ENCODE data around the gene SDC3. TPM values are rescaled to one million over a fixed set of nuclear protein-coding genes. Genes with fewer than 3 reads are reported as not detected.
A peak's percentile ranks its signal among the peaks of the same experiment; 100 is the strongest.

The SDC3 gene
- total and polyA plus RNA-seq, 2 donors (not counting 1 experiment from before 2014, with no cell fraction given), result 13.7 to 32.9 TPM

GRCh38 chr1:30842697-30843354 lies 65.7 kb downstream of the SDC3 start:
- Histone ChIP-seq H4K20me1 (ENCODE audit: control insufficient read depth, extremely low read depth, insufficient read depth, low read length) (no peaks in the 10 kb centered on the region), H3K27me3 (ENCODE audit: control insufficient read depth, insufficient read depth, low read length) (peaks cover 14% of the 10 kb centered on the region), H3K4me2 (ENCODE audit: extremely low read depth, insufficient read depth, low read length) (no peak overlapping the region), H3K79me2 (ENCODE audit: control insufficient read depth, insufficient read depth, low read length) (no peaks in the 10 kb centered on the region), H3K9ac (ENCODE audit: insufficient read depth, low read length) (no peak overlapping the region), H3K4me3 (replicated peaks in 1 of 4; ENCODE audit: control extremely low read depth in 1 of 4, insufficient read depth in 1 of 4, low read depth in 3 of 4, low read length in 4 of 4) (no peak overlapping the region), H3K9me3 (ENCODE audit: control insufficient read depth, insufficient read depth, low read depth, low read length) (no peaks in the 10 kb centered on the region), H2AFZ (ENCODE audit: low read length) (no peak overlapping the region), H3K4me1 (ENCODE audit: control insufficient read depth, extremely low read depth, insufficient read depth, low read length) (no peaks in the 10 kb centered on the region), H3K36me3 (ENCODE audit: control insufficient read depth, insufficient read depth, low read length) (no peaks in the 10 kb centered on the region), H3K27ac (ENCODE audit: insufficient read depth, low read length) (no peak overlapping the region)
- no peak for TF ChIP-seq CTCF (conservative IDR thresholded peaks at IDR 0.05 in 1 of 2, IDR thresholded peaks at IDR 0.05 in 1 of 2; ENCODE audit: low read depth in 1 of 2, low read length in 2 of 2)
- no peak for TF ChIP-seq EZH2 (IDR thresholded peaks at IDR 0.05; ENCODE audit: low read length, missing control alignments)
- peak; percentile 72 to 85 for DNase-seq (ENCODE audit: low read depth in 2 of 2)

- Histone ChIP-seq H3K9ac (ENCODE audit: insufficient read depth, low read length) (no peak overlapping the region), H3K4me1 (ENCODE audit: control insufficient read depth, extremely low read depth, insufficient read depth, low read length) (no peaks in the 10 kb centered on the region), H3K4me2 (ENCODE audit: extremely low read depth, insufficient read depth, low read length) (no peak overlapping the region), H3K9me3 (ENCODE audit: control insufficient read depth, insufficient read depth, low read depth, low read length) (no peaks in the 10 kb centered on the region), H4K20me1 (ENCODE audit: control insufficient read depth, extremely low read depth, insufficient read depth, low read length) (no peaks in the 10 kb centered on the region), H3K4me3 (replicated peaks in 1 of 4; ENCODE audit: control extremely low read depth in 1 of 4, insufficient read depth in 1 of 4, low read depth in 3 of 4, low read length in 4 of 4) (no peak overlapping the region), H3K79me2 (ENCODE audit: control insufficient read depth, insufficient read depth, low read length) (no peaks in the 10 kb centered on the region), H3K27me3 (ENCODE audit: control insufficient read depth, insufficient read depth, low read length) (peaks cover 16% of the 10 kb centered on the region), H3K27ac (ENCODE audit: insufficient read depth, low read length) (no peak overlapping the region), H3K36me3 (ENCODE audit: control insufficient read depth, insufficient read depth, low read length) (no peaks in the 10 kb centered on the region), H2AFZ (ENCODE audit: low read length) (no peak overlapping the region)
- TF ChIP-seq EZH2 (IDR thresholded peaks at IDR 0.05; ENCODE audit: low read length, missing control alignments), result no peak
- peak in 1 of 2 donors; percentile 53 for DNase-seq (ENCODE audit: low read depth in 2 of 2)
These were observed 67.5 kb downstream of the SDC3 start for GRCh38 chr1:30840904-30841598.

- TF ChIP-seq CTCF (conservative IDR thresholded peaks at IDR 0.05 in 1 of 2, IDR thresholded peaks at IDR 0.05 in 1 of 2; ENCODE audit: low read depth in 1 of 2, low read length in 2 of 2), result no peak
- TF ChIP-seq EZH2 (IDR thresholded peaks at IDR 0.05; ENCODE audit: low read length, missing control alignments), result no peak
- no peaks in the 10 kb centered on the region for H3K9me3 ChIP-seq (ENCODE audit: control insufficient read depth, insufficient read depth, low read depth, low read length)
- no peak overlapping the region for H2AFZ ChIP-seq (ENCODE audit: low read length)
- DNase-seq (ENCODE audit: low read depth in 2 of 2), result no peak
- H3K79me2 ChIP-seq (ENCODE audit: control insufficient read depth, insufficient read depth, low read length), result no peaks in the 10 kb centered on the region
- no peaks in the 10 kb centered on the region for H3K36me3 ChIP-seq (ENCODE audit: control insufficient read depth, insufficient read depth, low read length)
- no peak overlapping the region for H3K9ac ChIP-seq (ENCODE audit: insufficient read depth, low read length)
- H3K27me3 ChIP-seq (ENCODE audit: control insufficient read depth, insufficient read depth, low read length), result peaks cover 16% of the 10 kb centered on the region
- H4K20me1 ChIP-seq (ENCODE audit: control insufficient read depth, extremely low read depth, insufficient read depth, low read length), result no peaks in the 10 kb centered on the region
- H3K4me3 ChIP-seq (replicated peaks in 1 of 4; ENCODE audit: control extremely low read depth in 1 of 4, insufficient read depth in 1 of 4, low read depth in 3 of 4, low read length in 4 of 4), result no peak overlapping the region
- no peak overlapping the region for H3K4me2 ChIP-seq (ENCODE audit: extremely low read depth, insufficient read depth, low read length)
- no peak overlapping the region for H3K27ac ChIP-seq (ENCODE audit: insufficient read depth, low read length)
- no peaks in the 10 kb centered on the region for H3K4me1 ChIP-seq (ENCODE audit: control insufficient read depth, extremely low read depth, insufficient read depth, low read length)
These were observed 68.7 kb downstream of the SDC3 start for GRCh38 chr1:30839827-30840359.

All from fibroblast of lung (primary cell).